ENCODE results near the gene CREB3L2. TPM values are rescaled to one million over a fixed set of nuclear protein-coding genes. Genes with fewer than 3 reads are reported as not detected.
A peak's percentile ranks its signal among the peaks of the same experiment; 100 is the strongest.

CREB3L2 gene
- total and polyA plus RNA-seq, 2 of the 8 experiments (the other 6 are each of a cell fraction or from before 2014, with no cell fraction given), result 14.4 to 48.3 TPM

GRCh38 chr7:137880432-137880831 lies 121.5 kb downstream of the CREB3L2 start:
- H3K9ac ChIP-seq (replicated peaks in 1 of 4; ENCODE audit: extremely low read depth in 1 of 4, low read depth in 3 of 4, low read length in 3 of 4), result no peak overlapping the region
- H3K27me3 ChIP-seq (replicated peaks in 1 of 4; ENCODE audit: control insufficient read depth in 3 of 4, extremely low read depth in 1 of 4, insufficient read depth in 3 of 4, low read length in 3 of 4), result no peaks in the 10 kb centered on the region
- no peak overlapping the region for H3K4me3 ChIP-seq (ENCODE audit: extremely low read depth in 1 of 4, insufficient read depth in 2 of 4, low read depth in 3 of 4, low read length in 4 of 4)
- no peak overlapping the region for H2AFZ ChIP-seq (ENCODE audit: low read length)
- no peak overlapping the region for H3K14ac ChIP-seq (ENCODE audit: insufficient read length)
- H3K4me2 ChIP-seq (ENCODE audit: insufficient read depth in 1 of 2, low read depth in 2 of 2, low read length in 2 of 2), result peak overlapping the region; percentile 45 to 58; a peak in 2 of 4 replicates
- no peaks in the 10 kb centered on the region for H4K20me1 ChIP-seq (replicated peaks in 1 of 2; ENCODE audit: control insufficient read depth in 1 of 2, insufficient read depth in 2 of 2, low read length in 2 of 2)
- POLR2A ChIA-PET (ENCODE audit: partially characterized antibody), result no interaction called here
- H4K5ac ChIP-seq (ENCODE audit: insufficient read length, low read depth, low read length), result no peak overlapping the region
- H3K23me2 ChIP-seq (ENCODE audit: low read depth, low read length), result no peaks in the 10 kb centered on the region; the same call in 1 of the 2 replicates
- H3K79me1 ChIP-seq (ENCODE audit: low read depth, low read length), result no peaks in the 10 kb centered on the region
- WGBS, 2 experiments (ENCODE audit: extremely low coverage in 1 of 2, insufficient coverage in 1 of 2, insufficient read length in 1 of 2, insufficient replicate concordance in 2 of 2, low coverage in 1 of 2, low lambda C conversion rate in 2 of 2, missing lambda C conversion rate in 1 of 2), result 86% methylated on average over 5 of the region's 5 CpGs; no CpG with 5 or more reads in 1 of the 2 experiments
- H3K23ac ChIP-seq (ENCODE audit: insufficient read length), result no peak overlapping the region
- no peaks in the 10 kb centered on the region for H3K79me2 ChIP-seq (ENCODE audit: control insufficient read depth in 1 of 2, insufficient read depth in 2 of 2, low read length in 2 of 2)
- peak overlapping the region; percentile 91; the same call in 1 of the 2 replicates for H2BK5ac ChIP-seq (ENCODE audit: low read depth, low read length)
- no peak overlapping the region for H2BK12ac ChIP-seq (ENCODE audit: low read depth, low read length)
- FAIRE-seq (no peak), DNase-seq (ENCODE audit: low read depth in 1 of 2, low spot score in 2 of 2) (no peak)
- H3K4me1 ChIP-seq (replicated peaks in 1 of 4; ENCODE audit: control insufficient read depth in 3 of 4, insufficient read depth in 4 of 4, low read length in 3 of 4), result peaks cover 9 to 31% (median 23%) of the 10 kb centered on the region in 4 experiments; a peak in 5 of 7 replicates
- peak overlapping the region; percentile 74 for H2BK20ac ChIP-seq (ENCODE audit: low read length)
- H3K36me3 ChIP-seq (ENCODE audit: control insufficient read depth in 2 of 4, insufficient read depth in 4 of 4, low read length in 3 of 4), result peaks cover 2 to 46% (median 21%) of the 10 kb centered on the region in 4 experiments
- CTCF ChIA-PET (ENCODE audit: partially characterized antibody), result interaction anchor here (1.0 to 5.4 kb wide), 3 partner anchors 8 to 224 kb away, joined by 3 to 26 read pairs (median 3); no protein-coding TSS in a partner anchor
- H3K4ac ChIP-seq (replicated peaks; ENCODE audit: insufficient read length, low read depth, low read length), result no peak overlapping the region
- H3K27ac ChIP-seq (ENCODE audit: low read depth, low read length), result no peak overlapping the region
- H3K56ac ChIP-seq (replicated peaks; ENCODE audit: insufficient read length, low read depth, low read length), result no peak overlapping the region
- H2AK5ac ChIP-seq (ENCODE audit: low read depth, low read length), result no peak overlapping the region
- peaks cover 4% of the 10 kb centered on the region in 2 experiments; a peak in 3 of 4 replicates for H3K9me3 ChIP-seq (ENCODE audit: insufficient read depth in 2 of 2, low read depth in 1 of 2, low read length in 1 of 2)
- H2BK120ac ChIP-seq (replicated peaks; ENCODE audit: low read depth, low read length), result no peak overlapping the region
- peak overlapping the region; percentile 89; the same call in 1 of the 2 replicates for H3K18ac ChIP-seq (ENCODE audit: extremely low read depth, low read length)
- H2BK15ac ChIP-seq (ENCODE audit: low read length), result no peak overlapping the region
- H4K91ac ChIP-seq (replicated peaks; ENCODE audit: insufficient read length, low read length), result peak overlapping the region; percentile 12
- H4K8ac ChIP-seq (ENCODE audit: extremely low read depth, insufficient read depth, low read length), result no peak overlapping the region
- TF ChIP-seq SIX5 (IDR thresholded peaks at IDR 0.05; ENCODE audit: low read depth, low read length) (no peak), JUN (IDR thresholded peaks at IDR 0.05; ENCODE audit: low read depth, low read length) (no peak), RBBP5 (IDR thresholded peaks at IDR 0.05; ENCODE audit: borderline replicate concordance, low read depth, low read length) (no peak), ASH2L (IDR thresholded peaks at IDR 0.05; ENCODE audit: low read length) (no peak), TCF12 (IDR thresholded peaks at IDR 0.05; ENCODE audit: low read depth, low read length) (no peak), POU5F1 (IDR thresholded peaks at IDR 0.05; ENCODE audit: low read depth, low read length) (no peak), SRF (IDR thresholded peaks at IDR 0.05; ENCODE audit: low read depth, low read length) (no peak), SP1 (IDR thresholded peaks at IDR 0.05; ENCODE audit: low read depth, low read length) (no peak), POLR2AphosphoS5 (IDR thresholded peaks at IDR 0.05; ENCODE audit: low read depth, low read length) (no peak), EGR1 (IDR thresholded peaks at IDR 0.05; ENCODE audit: borderline replicate concordance, low read depth, low read length) (no peak), CEBPB (IDR thresholded peaks at IDR 0.05; ENCODE audit: low read depth, low read length) (no peak), HDAC2 (IDR thresholded peaks at IDR 0.05; ENCODE audit: borderline replicate concordance in 1 of 2, low read depth in 2 of 2, low read length in 2 of 2) (no peak), TBP (IDR thresholded peaks at IDR 0.05; ENCODE audit: low read depth, low read length) (no peak)
